Measurements from ENCODE around the gene PABPN1L. TPM values are rescaled to one million over a fixed set of nuclear protein-coding genes. Genes with fewer than 3 reads are reported as not detected.

PABPN1L gene
- total and polyA plus RNA-seq, 2 experiments from 2014 or later, result not detected

DNA sequence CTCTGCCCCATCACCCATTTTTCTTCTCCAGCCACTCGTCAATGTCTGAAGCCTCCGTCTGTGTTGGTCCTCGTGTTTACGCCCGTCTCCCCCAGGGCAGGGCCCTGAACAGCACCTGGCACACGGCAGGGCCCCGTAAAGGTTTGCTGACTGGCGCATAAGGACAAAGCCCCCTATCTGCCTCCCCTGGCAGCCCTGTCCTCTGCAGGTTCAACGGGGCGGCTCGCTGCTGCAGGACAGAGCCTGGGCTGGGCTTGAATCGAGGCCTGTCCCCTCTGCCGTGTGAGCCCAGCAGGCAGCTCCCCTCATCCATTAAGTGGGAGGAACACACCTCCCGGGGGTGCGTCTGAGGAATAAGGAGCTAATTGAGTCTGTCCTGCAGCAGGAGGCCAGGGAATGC is 46.1 kb upstream of the PABPN1L start (continued):
- TF ChIP-seq ZNF462 (CRISPR knock-in tag; IDR thresholded peaks at IDR 0.05), result no peak
- no peak for TF ChIP-seq CREB1 (CRISPR knock-in tag; IDR thresholded peaks at IDR 0.05; ENCODE audit: low read depth)
- TF ChIP-seq EZH2 (IDR thresholded peaks at IDR 0.05; ENCODE audit: low read depth, unreplicated experiment), result no peak
- no peak for TF ChIP-seq POLR2AphosphoS5 (IDR thresholded peaks at IDR 0.05; ENCODE audit: low read depth)

GRCh38 chr16:88911946-88912310 is 45.5 kb upstream of the PABPN1L start:
- H3K27me3 ChIP-seq (ENCODE audit: insufficient read depth), result no peaks in the 10 kb centered on the region
- ATAC-seq (no peak), DNase-seq (ENCODE audit: low spot score) (no peak)
- no peak overlapping the region for H2AFZ ChIP-seq
- Mint-ChIP-seq H3K4me1 (peaks cover 4% of the 10 kb centered on the region), H3K27ac (no peak overlapping the region), H3K9me3 (peaks cover 2% of the 10 kb centered on the region; the same call in 2 of the 3 replicates), H3K4me3 (no peak overlapping the region), H3K27me3 (ENCODE audit: insufficient read depth, low read depth, poor library complexity) (peaks cover 16% of the 10 kb centered on the region), H3K36me3 (ENCODE audit: low read depth) (no peaks in the 10 kb centered on the region; the same call in 2 of the 3 replicates)
- H3K9me2 ChIP-seq (ENCODE audit: insufficient read depth), result no peaks in the 10 kb centered on the region
- H3K4me1 ChIP-seq (ENCODE audit: insufficient read depth), result no peaks in the 10 kb centered on the region
- H4K20me1 ChIP-seq (replicated peaks; ENCODE audit: insufficient read depth), result no peaks in the 10 kb centered on the region
- H3K27ac ChIP-seq (ENCODE audit: low read depth), result no peak overlapping the region
- H3K4me3 ChIP-seq, result no peak overlapping the region
- H3K4me2 ChIP-seq, result no peak overlapping the region
- no peaks in the 10 kb centered on the region for H3K79me2 ChIP-seq (replicated peaks; ENCODE audit: insufficient read depth)
- no peaks in the 10 kb centered on the region; the same call in 1 of the 2 replicates for H3F3A ChIP-seq (replicated peaks; ENCODE audit: low read depth)
- H3K36me3 ChIP-seq (ENCODE audit: insufficient read depth), result no peaks in the 10 kb centered on the region
- TF ChIP-seq NANOG (IDR thresholded peaks at IDR 0.05; ENCODE audit: borderline replicate concordance) (no peak), ZNF114 (CRISPR knock-in tag; IDR thresholded peaks at IDR 0.05) (no peak), ZNF331 (CRISPR knock-in tag; IDR thresholded peaks at IDR 0.05; ENCODE audit: low read depth) (no peak), ETS1 (IDR thresholded peaks at IDR 0.05) (no peak)
- TF ChIP-seq, protein P1, sequence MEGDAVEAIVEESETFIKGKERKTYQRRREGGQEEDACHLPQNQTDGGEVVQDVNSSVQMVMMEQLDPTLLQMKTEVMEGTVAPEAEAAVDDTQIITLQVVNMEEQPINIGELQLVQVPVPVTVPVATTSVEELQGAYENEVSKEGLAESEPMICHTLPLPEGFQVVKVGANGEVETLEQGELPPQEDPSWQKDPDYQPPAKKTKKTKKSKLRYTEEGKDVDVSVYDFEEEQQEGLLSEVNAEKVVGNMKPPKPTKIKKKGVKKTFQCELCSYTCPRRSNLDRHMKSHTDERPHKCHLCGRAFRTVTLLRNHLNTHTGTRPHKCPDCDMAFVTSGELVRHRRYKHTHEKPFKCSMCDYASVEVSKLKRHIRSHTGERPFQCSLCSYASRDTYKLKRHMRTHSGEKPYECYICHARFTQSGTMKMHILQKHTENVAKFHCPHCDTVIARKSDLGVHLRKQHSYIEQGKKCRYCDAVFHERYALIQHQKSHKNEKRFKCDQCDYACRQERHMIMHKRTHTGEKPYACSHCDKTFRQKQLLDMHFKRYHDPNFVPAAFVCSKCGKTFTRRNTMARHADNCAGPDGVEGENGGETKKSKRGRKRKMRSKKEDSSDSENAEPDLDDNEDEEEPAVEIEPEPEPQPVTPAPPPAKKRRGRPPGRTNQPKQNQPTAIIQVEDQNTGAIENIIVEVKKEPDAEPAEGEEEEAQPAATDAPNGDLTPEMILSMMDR (conservative IDR thresholded peaks at IDR 0.05; ENCODE audit: low read depth in 2 of 2), result no peak

Measured in GM23338 (cell line).